GM12873 (cell line): ENCODE data around the gene SLC25A1.

Experiments used
- CTCF ChIP-seq: IDR thresholded peaks from 2 replicates; pipeline ENCODE4 v1.5.1; 2012; ENCODE audit warnings: low read depth, mild to moderate bottlenecking, moderate library complexity, low read length, control low read depth; ENCODE audit not compliant: insufficient read depth; ENCODE audit errors: missing control alignments

SLC25A1 gene

GRCh38 chr22:19175026-19175601, 3.4 kb downstream of the SLC25A1 start:
- TF ChIP-seq CTCF: no peak

GRCh38 chr22:19174106-19175025, 4.2 kb downstream of the SLC25A1 start:
- TF ChIP-seq CTCF: no peak

GRCh38 chr22:19173047-19174035, 5.2 kb downstream of the SLC25A1 start:
- no peak for TF ChIP-seq CTCF

GRCh38 chr22:19172213-19173046, 6.1 kb downstream of the SLC25A1 start:
- TF ChIP-seq CTCF: no peak

GRCh38 chr22:19169947-19170318, 8.6 kb downstream of the SLC25A1 start:
- TF ChIP-seq CTCF: no peak

GRCh38 chr22:19169002-19169946, 9.3 kb downstream of the SLC25A1 start:
- TF ChIP-seq CTCF: no peak
